Measurements from ENCODE around the gene SIX5.

Gene SIX5

DNA sequence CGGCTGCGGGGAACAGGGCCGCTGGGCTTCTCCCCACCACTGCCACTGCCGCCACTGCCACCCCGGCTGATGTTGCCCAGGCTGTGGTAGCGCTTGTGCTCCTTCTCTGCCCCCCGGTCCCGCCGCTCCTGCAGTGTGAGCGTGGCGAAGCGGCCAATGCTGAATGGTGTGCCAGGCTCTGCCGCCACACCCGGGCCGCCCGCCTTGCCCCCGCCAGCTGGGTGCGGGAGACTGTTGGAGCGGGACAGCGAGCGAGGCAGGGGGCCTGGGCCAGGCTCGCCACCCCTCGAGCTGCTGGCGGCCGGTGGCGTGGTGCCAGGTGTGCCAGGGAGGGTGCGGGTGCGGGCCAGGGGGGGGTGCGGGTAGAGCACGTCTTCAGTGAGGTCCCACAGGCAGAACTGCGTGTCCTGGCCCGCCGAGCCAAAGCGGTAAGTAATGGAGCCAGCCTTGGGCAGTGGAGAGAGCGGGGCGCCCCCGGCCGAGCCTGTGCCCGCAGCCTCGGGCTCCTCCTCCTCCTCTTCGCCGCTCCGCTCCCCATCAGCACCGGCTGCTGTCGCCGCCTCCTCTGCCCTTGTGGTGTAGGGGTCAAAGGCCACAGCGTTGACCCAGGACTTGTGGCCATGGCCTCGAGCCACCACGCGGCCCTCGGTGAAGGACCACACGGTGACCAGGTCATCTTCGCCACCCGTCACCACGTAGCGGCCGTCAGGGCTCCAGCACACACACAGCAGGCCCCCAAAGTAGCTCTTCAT, 16.9 kb upstream of the SIX5 start:
- H3K4me3 ChIP-seq (replicated peaks; ENCODE audit: low read depth, low read length): no peak overlapping the region
- no peak for DNase-seq (ENCODE audit: low read depth)
- TF ChIP-seq, protein P1, sequence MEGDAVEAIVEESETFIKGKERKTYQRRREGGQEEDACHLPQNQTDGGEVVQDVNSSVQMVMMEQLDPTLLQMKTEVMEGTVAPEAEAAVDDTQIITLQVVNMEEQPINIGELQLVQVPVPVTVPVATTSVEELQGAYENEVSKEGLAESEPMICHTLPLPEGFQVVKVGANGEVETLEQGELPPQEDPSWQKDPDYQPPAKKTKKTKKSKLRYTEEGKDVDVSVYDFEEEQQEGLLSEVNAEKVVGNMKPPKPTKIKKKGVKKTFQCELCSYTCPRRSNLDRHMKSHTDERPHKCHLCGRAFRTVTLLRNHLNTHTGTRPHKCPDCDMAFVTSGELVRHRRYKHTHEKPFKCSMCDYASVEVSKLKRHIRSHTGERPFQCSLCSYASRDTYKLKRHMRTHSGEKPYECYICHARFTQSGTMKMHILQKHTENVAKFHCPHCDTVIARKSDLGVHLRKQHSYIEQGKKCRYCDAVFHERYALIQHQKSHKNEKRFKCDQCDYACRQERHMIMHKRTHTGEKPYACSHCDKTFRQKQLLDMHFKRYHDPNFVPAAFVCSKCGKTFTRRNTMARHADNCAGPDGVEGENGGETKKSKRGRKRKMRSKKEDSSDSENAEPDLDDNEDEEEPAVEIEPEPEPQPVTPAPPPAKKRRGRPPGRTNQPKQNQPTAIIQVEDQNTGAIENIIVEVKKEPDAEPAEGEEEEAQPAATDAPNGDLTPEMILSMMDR (IDR thresholded peaks at IDR 0.05; ENCODE audit: low read length, missing control alignments): no peak

DNA sequence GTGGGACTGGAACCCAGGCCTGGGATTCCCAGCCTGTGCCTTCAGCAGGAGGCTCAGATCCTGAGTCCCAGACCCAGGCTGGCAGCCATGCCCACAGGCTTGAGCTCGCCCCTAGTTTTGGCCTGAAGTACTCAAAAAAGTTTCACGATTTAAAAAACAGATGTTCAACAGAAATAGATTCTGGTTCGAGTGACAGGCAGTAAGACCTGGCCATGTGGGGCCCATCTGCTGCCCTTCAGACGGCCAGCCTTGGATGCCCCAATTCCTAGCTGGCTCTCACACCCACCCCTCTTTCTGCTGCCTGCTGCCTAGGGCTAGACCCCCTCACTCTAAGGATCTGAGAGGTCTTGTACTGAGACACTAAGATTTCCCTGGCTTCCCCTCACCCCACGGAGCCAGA, 16.0 kb upstream of the SIX5 start:
- DNase-seq (ENCODE audit: low read depth): no peak
- TF ChIP-seq, protein P1 (IDR thresholded peaks at IDR 0.05; ENCODE audit: low read length, missing control alignments): no peak
- no peak overlapping the region for H3K4me3 ChIP-seq (replicated peaks; ENCODE audit: low read depth, low read length)

DNA sequence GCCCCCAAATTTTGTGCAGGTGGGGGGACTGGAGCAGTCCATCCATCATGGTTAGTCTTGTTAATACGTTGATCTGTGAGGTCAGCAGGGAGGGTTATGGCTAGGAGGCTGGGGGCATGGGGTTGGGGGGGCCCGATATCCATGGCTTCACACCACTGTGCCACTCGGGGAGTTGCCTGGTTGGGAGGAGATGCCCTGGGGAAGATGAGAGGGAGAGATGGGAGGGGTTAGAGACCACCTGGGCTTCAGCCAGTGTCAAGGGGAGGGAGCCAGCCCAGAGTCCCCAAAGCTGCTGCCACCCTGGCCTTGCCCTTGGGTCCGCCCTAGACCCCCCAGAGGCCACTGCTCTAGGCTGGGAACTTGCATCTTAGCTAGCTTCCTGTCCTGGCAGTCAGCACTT, 15.0 kb upstream of the SIX5 start:
- no peak for DNase-seq (ENCODE audit: low read depth)
- H3K4me3 ChIP-seq (replicated peaks; ENCODE audit: low read depth, low read length): no peak overlapping the region
- TF ChIP-seq, protein P1 (IDR thresholded peaks at IDR 0.05; ENCODE audit: low read length, missing control alignments): no peak

DNA sequence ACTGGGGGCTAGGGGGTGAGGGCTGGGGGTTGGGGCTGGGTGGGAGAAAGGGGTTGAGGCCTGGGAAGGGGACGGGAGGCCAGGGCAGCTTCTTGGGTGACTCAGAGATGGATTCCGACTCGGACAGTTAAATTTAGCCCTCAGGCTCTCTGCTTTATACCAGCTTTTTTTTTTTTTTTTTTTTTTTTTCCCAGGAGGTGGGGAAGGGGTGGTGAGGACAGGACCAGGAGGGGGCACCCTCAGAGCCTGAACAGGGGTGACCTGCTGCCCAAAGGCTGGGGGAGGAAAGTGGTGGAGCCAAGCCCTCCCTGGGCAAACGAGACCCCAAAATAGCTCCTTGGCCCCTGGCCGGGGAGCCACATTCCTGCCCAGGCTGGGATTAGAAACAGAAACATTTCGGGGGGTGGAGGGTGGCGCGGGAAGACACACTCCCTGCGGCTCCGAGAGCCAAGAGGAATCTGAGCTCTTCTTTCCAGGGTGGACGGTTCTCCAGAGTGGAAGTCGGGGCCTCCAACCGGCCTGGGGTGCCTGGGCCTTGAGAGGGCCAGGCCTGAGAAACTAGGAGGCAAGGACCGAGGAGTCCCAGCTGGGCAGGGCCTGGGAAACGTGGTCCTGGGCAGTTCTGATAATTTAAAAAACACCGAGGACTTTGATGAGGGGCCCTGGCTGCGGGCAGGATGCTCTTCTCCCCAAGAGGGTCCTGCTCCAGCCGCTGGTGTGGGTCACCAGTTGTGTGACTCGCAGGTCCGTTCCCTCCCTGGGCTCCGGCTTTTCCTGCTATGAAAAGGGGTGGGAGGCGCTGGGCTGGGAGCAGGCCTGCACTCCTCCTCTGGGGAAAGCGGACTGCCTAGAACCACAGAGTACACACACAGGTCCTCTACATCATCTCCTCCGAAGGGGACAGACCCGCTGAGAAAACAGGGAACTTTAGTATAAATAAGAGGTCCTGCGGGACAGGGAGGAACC, 14.1 kb upstream of the SIX5 start:
- peak; percentile 57 for DNase-seq (ENCODE audit: low read depth)
- TF ChIP-seq, protein P1 (IDR thresholded peaks at IDR 0.05; ENCODE audit: low read length, missing control alignments): no peak
- peak overlapping the region; percentile 5 for H3K4me3 ChIP-seq (replicated peaks; ENCODE audit: low read depth, low read length)

DNA sequence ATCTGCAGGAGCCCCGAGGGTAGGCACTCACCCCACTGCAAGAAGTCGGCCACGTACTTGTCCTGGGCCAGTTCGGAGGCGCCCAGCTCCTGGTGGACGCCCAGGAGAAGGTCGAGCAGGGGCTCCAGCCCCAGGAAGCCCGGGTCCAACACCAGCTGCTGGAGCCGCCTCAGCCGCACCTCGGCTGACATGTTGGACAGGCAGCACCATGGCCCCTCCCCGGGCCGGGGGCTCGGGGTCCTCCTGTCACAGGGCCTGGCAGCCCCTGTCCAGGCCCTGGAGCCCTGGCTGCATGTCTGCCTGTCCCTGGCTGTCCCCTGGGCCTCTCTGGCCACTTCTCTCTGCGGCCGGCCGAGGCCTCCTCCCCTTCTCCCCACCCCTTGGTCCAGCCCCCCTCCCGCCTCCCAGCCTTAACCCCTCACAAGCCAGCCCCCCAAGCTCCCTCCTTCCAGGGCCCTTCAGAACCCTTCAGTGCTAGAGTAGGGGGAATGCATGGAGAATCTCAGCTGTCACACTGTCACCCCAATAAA, 13.2 kb upstream of the SIX5 start, which contains the start of gene DMPK:
Gene DMPK (minus strand): TSS at position 329 of the 530 bp plus-strand sequence. CDS start 138 bp downstream, at position 191.
- TF ChIP-seq, protein P1 (IDR thresholded peaks at IDR 0.05; ENCODE audit: low read length, missing control alignments): no peak
- no peak for DNase-seq (ENCODE audit: low read depth)
- H3K4me3 ChIP-seq (replicated peaks; ENCODE audit: low read depth, low read length): peak within 1 kb of the TSS; percentile 48

DNA sequence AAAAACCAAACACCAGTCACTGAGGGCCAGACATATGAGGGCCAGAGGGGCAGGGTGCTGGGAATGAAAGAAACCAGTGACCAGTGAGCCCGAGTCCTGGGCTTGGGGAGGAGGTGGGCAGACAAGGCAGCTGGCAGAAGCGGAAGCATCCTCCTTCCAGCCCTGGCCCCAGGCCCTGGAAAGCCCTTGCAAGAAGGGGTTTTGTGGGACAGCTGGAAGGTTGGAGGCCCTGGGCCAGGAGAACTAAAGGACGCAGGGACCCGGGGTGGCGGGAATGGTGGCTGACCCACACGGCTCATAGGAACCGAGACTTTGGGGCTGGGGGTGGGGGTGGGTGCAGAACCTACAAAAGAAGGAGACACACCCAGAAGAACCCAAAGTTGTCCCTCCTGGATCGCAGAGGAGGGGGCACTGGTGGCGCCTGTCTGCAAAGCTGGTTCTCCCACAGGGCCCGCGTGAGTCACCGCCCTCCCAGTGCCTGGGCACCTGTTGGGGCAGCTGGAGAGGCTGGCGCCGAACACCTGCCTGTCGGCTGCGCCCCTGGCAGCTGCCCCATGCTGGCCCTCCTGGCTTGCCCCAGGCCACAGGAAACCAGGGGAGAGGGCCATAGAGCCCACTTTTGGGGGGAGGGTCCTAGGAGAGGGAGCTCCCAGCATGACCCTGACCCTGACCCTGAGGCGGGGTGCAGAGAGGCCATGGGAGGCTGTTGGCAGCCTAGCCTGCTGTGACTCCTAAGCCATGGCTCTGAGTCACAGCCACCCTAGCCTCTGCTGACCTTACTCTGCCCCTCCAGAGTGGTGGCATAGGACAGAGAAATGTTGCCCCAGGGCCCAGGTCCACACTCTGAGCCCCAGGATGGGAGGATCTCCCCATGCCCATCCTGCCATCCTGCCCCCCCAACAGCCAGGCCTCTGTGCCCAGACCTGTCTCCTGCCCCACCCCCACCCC, 12.4 kb upstream of the SIX5 start:
- TF ChIP-seq, protein P1 (IDR thresholded peaks at IDR 0.05; ENCODE audit: low read length, missing control alignments): no peak
- DNase-seq (ENCODE audit: low read depth): no peak
- H3K4me3 ChIP-seq (replicated peaks; ENCODE audit: low read depth, low read length): peak overlapping the region; percentile 48
